ENCODE results near the gene NEK6. TPM values are rescaled to one million over a fixed set of nuclear protein-coding genes. Genes with fewer than 3 reads are reported as not detected.
A peak's percentile ranks its signal among the peaks of the same experiment; 100 is the strongest.

The NEK6 gene
- total RNA-seq, 1 donor from 2014 or later: 137 TPM

DNA sequence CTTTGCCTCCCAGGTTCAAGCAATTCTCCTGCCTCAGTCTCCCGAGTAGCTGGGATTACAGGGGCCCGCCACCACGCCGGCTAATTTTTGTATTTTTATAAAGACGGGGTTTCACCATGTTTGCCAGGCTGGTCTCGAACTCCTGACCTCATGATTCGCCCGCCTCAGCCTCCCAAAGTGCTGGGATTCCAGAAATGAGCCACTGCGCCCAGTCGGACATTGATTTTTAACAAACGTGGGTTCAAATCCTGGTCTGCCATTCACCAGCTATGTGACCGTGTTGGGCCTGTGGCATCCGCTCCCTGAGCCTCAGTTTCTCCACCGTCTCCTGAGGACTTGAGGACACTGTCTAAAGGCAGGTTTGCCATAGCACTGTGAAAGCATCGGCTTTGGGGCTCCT, 41.8 kb upstream of the NEK6 start:
- no peak for ATAC-seq
- TF ChIP-seq, protein P1, sequence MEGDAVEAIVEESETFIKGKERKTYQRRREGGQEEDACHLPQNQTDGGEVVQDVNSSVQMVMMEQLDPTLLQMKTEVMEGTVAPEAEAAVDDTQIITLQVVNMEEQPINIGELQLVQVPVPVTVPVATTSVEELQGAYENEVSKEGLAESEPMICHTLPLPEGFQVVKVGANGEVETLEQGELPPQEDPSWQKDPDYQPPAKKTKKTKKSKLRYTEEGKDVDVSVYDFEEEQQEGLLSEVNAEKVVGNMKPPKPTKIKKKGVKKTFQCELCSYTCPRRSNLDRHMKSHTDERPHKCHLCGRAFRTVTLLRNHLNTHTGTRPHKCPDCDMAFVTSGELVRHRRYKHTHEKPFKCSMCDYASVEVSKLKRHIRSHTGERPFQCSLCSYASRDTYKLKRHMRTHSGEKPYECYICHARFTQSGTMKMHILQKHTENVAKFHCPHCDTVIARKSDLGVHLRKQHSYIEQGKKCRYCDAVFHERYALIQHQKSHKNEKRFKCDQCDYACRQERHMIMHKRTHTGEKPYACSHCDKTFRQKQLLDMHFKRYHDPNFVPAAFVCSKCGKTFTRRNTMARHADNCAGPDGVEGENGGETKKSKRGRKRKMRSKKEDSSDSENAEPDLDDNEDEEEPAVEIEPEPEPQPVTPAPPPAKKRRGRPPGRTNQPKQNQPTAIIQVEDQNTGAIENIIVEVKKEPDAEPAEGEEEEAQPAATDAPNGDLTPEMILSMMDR (IDR thresholded peaks at IDR 0.05): no peak
- intact Hi-C loops (cut with DNase I): no loop called here
- DNase-seq: peak; percentile 25
- no peaks in the 10 kb centered on the region for H3K9me3 ChIP-seq
- H3K27ac ChIP-seq: peak overlapping the region; percentile 67
- H3K4me3 ChIP-seq: no peak overlapping the region
- peaks cover 52% of the 10 kb centered on the region for H3K4me1 ChIP-seq
- H3K36me3 ChIP-seq: no peaks in the 10 kb centered on the region
- H3K27me3 ChIP-seq: no peaks in the 10 kb centered on the region

DNA sequence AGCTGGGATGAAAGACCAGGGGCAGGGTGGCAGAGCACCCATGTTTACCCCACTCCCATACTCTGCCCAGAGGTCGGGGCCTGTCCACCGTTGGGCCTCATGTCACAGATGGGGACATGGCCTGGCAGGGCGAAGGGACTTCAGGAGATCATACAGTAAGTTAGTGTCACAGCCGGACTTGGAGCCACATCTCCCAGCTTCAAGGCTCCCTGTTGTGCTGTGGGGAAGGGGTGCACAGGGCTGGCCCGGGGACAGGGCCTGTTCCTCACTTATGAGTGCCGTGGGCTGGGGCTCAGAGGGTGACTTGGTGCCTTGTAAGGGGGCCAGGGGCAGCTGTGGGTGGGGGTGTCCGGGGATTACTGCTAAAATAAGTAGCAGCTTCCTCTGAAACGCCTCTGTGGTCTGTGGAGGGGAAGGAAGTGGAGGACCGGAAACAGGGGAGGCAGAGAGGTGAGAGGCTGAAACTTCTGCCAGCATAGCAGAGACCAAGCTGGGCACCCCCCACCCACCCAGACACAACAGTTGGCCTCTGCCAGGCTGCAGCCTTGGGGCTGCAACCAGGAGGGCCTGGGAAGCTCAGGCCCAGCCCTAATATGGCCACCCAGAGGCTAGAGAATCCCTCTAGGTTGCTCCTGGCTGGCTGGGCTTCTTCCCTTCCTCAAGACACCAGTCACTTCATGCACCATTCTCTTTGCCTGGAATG, 41.1 kb upstream of the NEK6 start:
- peak; percentile 41 for ATAC-seq
- DNase-seq: peak; percentile 71
- peak overlapping the region; percentile 67 for H3K27ac ChIP-seq
- H3K4me3 ChIP-seq: no peak overlapping the region
- H3K9me3 ChIP-seq: no peaks in the 10 kb centered on the region
- H3K4me1 ChIP-seq: peaks cover 58% of the 10 kb centered on the region
- no peaks in the 10 kb centered on the region for H3K36me3 ChIP-seq
- no peaks in the 10 kb centered on the region for H3K27me3 ChIP-seq
- TF ChIP-seq, protein P1 (IDR thresholded peaks at IDR 0.05): no peak
- intact Hi-C loops (cut with DNase I): no loop called here

DNA sequence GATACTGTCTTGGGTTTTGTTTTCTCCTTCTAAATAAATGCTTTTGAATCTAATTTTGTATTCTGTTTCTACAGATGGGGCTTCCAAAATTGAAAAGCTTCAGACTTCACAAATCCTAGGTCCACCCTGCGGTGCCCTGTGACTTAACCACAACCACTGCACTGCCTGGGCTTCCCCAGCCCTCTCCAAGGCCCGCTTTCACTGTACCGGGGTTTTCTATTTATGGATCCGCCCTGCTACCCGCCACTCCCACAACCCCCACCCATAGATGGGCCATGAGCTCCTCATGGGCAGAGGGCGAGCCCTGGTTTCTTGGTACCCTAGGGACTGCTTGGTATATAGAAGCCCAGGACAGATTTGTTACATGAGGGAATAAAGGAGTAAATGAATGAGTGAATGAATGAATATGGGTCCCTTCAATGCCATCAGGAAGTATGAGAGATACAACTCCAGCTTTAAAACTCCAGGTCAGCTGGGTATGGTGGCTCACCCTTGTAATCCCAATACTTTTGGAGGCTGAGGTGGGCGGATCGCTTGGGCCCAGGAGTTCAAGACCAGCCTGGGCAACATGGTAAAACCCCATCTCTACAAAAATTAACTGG, 39.8 kb upstream of the NEK6 start:
- ATAC-seq (no peak), DNase-seq (peak; percentile 63)
- intact Hi-C loops (cut with DNase I): no loop called here
- Histone ChIP-seq H3K4me1 (peaks cover 65% of the 10 kb centered on the region), H3K9me3 (no peaks in the 10 kb centered on the region), H3K4me3 (no peak overlapping the region), H3K27ac (peak overlapping the region; percentile 37), H3K27me3 (no peaks in the 10 kb centered on the region), H3K36me3 (no peaks in the 10 kb centered on the region)
- TF ChIP-seq, protein P1 (IDR thresholded peaks at IDR 0.05): no peak

DNA sequence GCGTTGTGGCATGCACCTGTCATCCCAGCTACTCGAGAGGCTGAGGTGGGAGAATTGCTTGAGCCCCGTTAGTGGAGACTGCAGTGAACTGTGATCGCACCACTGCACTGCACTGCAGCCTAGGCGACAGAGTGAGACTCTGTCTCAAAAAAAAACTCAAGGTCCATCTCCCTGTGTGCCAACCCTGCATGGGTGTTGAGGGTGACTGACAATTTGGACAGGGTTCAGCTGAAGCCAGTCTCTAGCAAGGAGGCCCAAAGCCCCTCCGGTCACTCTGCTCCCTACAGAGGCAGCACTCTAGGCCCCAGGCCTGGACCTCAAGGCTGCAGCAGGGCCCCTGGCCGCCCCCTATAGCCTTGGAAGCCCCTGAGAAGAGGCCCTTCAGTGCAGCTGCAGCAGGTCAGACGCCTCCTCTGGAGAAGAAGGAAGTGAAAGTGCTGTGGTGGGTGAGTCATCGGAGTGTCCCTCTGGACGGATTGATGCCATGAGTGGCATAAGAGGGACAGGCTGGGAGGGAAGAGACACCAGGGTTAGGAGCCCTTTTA, 39.2 kb upstream of the NEK6 start:
- TF ChIP-seq, protein P1 (IDR thresholded peaks at IDR 0.05): no peak
- Histone ChIP-seq H3K9me3 (no peaks in the 10 kb centered on the region), H3K27me3 (no peaks in the 10 kb centered on the region), H3K4me1 (peaks cover 67% of the 10 kb centered on the region), H3K27ac (peak overlapping the region; percentile 37), H3K36me3 (no peaks in the 10 kb centered on the region), H3K4me3 (no peak overlapping the region)
- DNase-seq (peak; percentile 76), ATAC-seq (peak; percentile 77)
- intact Hi-C loops (cut with DNase I): no loop called here

DNA sequence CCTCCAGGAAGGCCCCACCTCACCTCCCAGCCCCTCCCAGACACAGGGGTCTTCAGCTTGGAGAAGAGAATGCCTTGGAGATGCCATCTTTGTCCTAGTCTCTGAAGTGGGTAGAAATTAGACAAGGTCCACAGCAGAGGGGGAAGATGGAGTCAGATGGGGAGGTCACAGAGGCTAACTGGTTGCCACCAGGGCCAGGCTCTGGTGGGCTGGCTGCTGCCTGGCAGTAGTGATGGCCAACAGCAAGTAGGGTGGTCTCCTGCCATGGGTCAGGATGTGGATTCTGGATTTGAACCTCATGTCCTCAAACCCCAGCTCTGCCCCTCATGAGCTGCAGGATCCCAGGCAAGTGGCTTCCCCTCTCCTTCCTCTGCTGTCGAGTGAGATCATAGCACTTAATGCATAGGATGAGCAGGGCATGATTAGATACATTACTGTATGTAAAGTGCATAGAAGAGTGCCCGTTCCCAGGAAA, 38.7 kb upstream of the NEK6 start:
- H3K27ac ChIP-seq: no peak overlapping the region
- ATAC-seq: no peak

More for the DNA sequence above, 38.7 kb upstream of the NEK6 start:
- Histone ChIP-seq H3K9me3 (no peaks in the 10 kb centered on the region), H3K36me3 (no peaks in the 10 kb centered on the region), H3K4me3 (no peak overlapping the region), H3K4me1 (peaks cover 67% of the 10 kb centered on the region), H3K27me3 (no peaks in the 10 kb centered on the region)
- no peak for DNase-seq
- TF ChIP-seq, protein P1 (IDR thresholded peaks at IDR 0.05): no peak
- intact Hi-C loops (cut with DNase I): no loop called here
